ENCODE data around the gene TOPAZ1.

DNA sequence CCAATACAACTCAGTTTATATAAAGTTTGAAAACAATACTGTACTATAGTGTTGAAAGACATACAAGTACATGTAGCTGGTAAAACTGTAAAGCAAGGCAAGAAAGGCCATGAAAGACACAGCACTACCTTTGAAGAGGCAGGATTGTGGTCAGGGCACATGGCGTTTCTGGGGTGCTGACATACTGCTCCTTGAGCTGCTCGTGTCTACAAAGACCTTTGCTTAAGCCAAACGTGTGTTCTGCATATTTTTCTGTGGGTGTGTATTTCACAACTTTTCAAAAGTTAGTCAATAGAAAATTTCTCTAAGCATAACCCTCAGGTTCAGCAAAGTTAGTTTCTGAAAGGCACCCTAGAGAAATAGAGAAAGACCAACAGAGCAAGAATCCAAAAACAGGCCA is 14.1 kb upstream of the TOPAZ1 start:
- TF ChIP-seq, protein P1, sequence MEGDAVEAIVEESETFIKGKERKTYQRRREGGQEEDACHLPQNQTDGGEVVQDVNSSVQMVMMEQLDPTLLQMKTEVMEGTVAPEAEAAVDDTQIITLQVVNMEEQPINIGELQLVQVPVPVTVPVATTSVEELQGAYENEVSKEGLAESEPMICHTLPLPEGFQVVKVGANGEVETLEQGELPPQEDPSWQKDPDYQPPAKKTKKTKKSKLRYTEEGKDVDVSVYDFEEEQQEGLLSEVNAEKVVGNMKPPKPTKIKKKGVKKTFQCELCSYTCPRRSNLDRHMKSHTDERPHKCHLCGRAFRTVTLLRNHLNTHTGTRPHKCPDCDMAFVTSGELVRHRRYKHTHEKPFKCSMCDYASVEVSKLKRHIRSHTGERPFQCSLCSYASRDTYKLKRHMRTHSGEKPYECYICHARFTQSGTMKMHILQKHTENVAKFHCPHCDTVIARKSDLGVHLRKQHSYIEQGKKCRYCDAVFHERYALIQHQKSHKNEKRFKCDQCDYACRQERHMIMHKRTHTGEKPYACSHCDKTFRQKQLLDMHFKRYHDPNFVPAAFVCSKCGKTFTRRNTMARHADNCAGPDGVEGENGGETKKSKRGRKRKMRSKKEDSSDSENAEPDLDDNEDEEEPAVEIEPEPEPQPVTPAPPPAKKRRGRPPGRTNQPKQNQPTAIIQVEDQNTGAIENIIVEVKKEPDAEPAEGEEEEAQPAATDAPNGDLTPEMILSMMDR (IDR thresholded peaks at IDR 0.05) = no peak
- TF ChIP-seq POLR2A (IDR thresholded peaks at IDR 0.05) (no peak), EP300 (IDR thresholded peaks at IDR 0.05; ENCODE audit: low read depth) (no peak)

Data from transverse colon (tissue), 3 donors.